Amniotic epithelial cell (primary cell): ENCODE results near the gene COL6A2.
"Not testable (repeated sequence)": the region's sequence is repeated elsewhere in the genome, so short reads cannot be mapped to it uniquely, and the experiment has no call there.

ENCODE experiments used
- DNase-seq: peaks from one replicate; pipeline ENCODE4 v3.0.0-alpha.2; 2010; ENCODE audit warnings: low read depth

Gene COL6A2

GRCh38 chr21:46156678-46157077 is 58.8 kb downstream of the COL6A2 start:
- DNase-seq, result no peak

- DNase-seq, result no peak
Observed at GRCh38 chr21:46157396-46157986, 59.6 kb downstream of the COL6A2 start.

GRCh38 chr21:46157987-46158451 is 60.1 kb downstream of the COL6A2 start:
- DNase-seq, result no peak

- DNase-seq, result no peak
Observed at GRCh38 chr21:46158666-46159300, 60.9 kb downstream of the COL6A2 start.

GRCh38 chr21:46159390-46159789 is 61.5 kb downstream of the COL6A2 start:
- no peak for DNase-seq

- no peak for DNase-seq
Observed at GRCh38 chr21:46159841-46160656, 62.1 kb downstream of the COL6A2 start.

GRCh38 chr21:46160657-46160906 is 62.7 kb downstream of the COL6A2 start:
- no peak for DNase-seq

- DNase-seq, result no peak
Observed at GRCh38 chr21:46160907-46161632, 63.2 kb downstream of the COL6A2 start.

GRCh38 chr21:46161633-46162592 is 64.0 kb downstream of the COL6A2 start:
- no peak for DNase-seq

GRCh38 chr21:46163380-46163779 is 65.5 kb downstream of the COL6A2 start:
- DNase-seq, result no peak

- DNase-seq, result no peak
Observed at GRCh38 chr21:46165098-46165497, 67.2 kb downstream of the COL6A2 start.

GRCh38 chr21:46168238-46168637 is 70.3 kb downstream of the COL6A2 start:
- no peak for DNase-seq

GRCh38 chr21:46168659-46169386 is 70.9 kb downstream of the COL6A2 start:
- no peak for DNase-seq

- not testable (repeated sequence) for DNase-seq
Observed at GRCh38 chr21:46170436-46171193, 72.7 kb downstream of the COL6A2 start.

GRCh38 chr21:46171585-46171984 is 73.7 kb downstream of the COL6A2 start:
- no peak for DNase-seq

GRCh38 chr21:46171996-46172862 is 74.3 kb downstream of the COL6A2 start:
- no peak for DNase-seq

GRCh38 chr21:46172863-46173528 is 75.1 kb downstream of the COL6A2 start:
- DNase-seq, result no peak

- DNase-seq, result no peak
Observed at GRCh38 chr21:46173573-46173972, 75.7 kb downstream of the COL6A2 start.
